ENCODE data around the gene CEP104. TPM values are rescaled to one million over a fixed set of nuclear protein-coding genes. Genes with fewer than 3 reads are reported as not detected.

CEP104 gene
- total RNA-seq, 1 donor from 2014 or later: 36.5 TPM

- DNase-seq: no peak
Observed at GRCh38 chr1:3868464-3869006, 11.5 kb upstream of the CEP104 start.

GRCh38 chr1:3865606-3866160 lies 8.7 kb upstream of the CEP104 start:
- DNase-seq: peak; percentile 31

- DNase-seq: peak; percentile 12
Observed at GRCh38 chr1:3864884-3865283, 7.9 kb upstream of the CEP104 start.

GRCh38 chr1:3863231-3863935 lies 6.4 kb upstream of the CEP104 start:
- DNase-seq: peak; percentile 81

GRCh38 chr1:3858231-3858981 lies 1.4 kb upstream of the CEP104 start:
- DNase-seq: peak; percentile 42

- no peak for DNase-seq
Observed at GRCh38 chr1:3857791-3858129, 749 bp upstream of the CEP104 start.

GRCh38 chr1:3852711-3853485 lies 4.1 kb downstream of the CEP104 start:
- no peak for DNase-seq

- no peak for DNase-seq
Observed at GRCh38 chr1:3852091-3852490, 4.9 kb downstream of the CEP104 start.

- DNase-seq: no peak
Observed at GRCh38 chr1:3851292-3851691, 5.7 kb downstream of the CEP104 start.

- DNase-seq: no peak
Observed at GRCh38 chr1:3850857-3851256, 6.2 kb downstream of the CEP104 start.

GRCh38 chr1:3847081-3847480 lies 9.9 kb downstream of the CEP104 start:
- no peak for DNase-seq

- no peak for DNase-seq
Observed at GRCh38 chr1:3846541-3846940, 10.5 kb downstream of the CEP104 start.

- no peak for DNase-seq
Observed at GRCh38 chr1:3842912-3843311, 14.1 kb downstream of the CEP104 start.

GRCh38 chr1:3841491-3841890 lies 15.5 kb downstream of the CEP104 start:
- no peak for DNase-seq

- no peak for DNase-seq
Observed at GRCh38 chr1:3838788-3839187, 18.2 kb downstream of the CEP104 start.

- no peak for DNase-seq
Observed at GRCh38 chr1:3837685-3838084, 19.3 kb downstream of the CEP104 start.

- DNase-seq: no peak
Observed at GRCh38 chr1:3837200-3837599, 19.8 kb downstream of the CEP104 start.

- no peak for DNase-seq
Observed at GRCh38 chr1:3836421-3836820, 20.6 kb downstream of the CEP104 start.

GRCh38 chr1:3834701-3835100 lies 22.3 kb downstream of the CEP104 start:
- no peak for DNase-seq

GRCh38 chr1:3831689-3832088 lies 25.3 kb downstream of the CEP104 start:
- DNase-seq: no peak

- no peak for DNase-seq
Observed at GRCh38 chr1:3828391-3828790, 28.6 kb downstream of the CEP104 start.

GRCh38 chr1:3827813-3828307 lies 29.2 kb downstream of the CEP104 start:
- DNase-seq: peak; percentile 17

Measured in tongue (tissue), 2 donors.